Mesenchymal stem cell (in vitro differentiated cells and primary cell): ENCODE data around the gene C1QL1.
A peak's percentile ranks its signal among the peaks of the same experiment; 100 is the strongest.

Experiments
- DNase-seq: peaks from one replicate; pipeline ENCODE4 v3.0.0-alpha.2; 2013
- H2AFZ ChIP-seq: one replicate; pipeline ENCODE4 v1.6.1; 2013; ENCODE audit warnings: low read depth, mild to moderate bottlenecking, control low read depth, inconsistent platforms, low read length, moderate library complexity
- H2AK5ac ChIP-seq: 2 replicates; pipeline ENCODE4 v1.6.1; 2013; ENCODE audit warnings: low read length, moderate library complexity, mild to moderate bottlenecking, inconsistent platforms; ENCODE audit not compliant: severe bottlenecking
- H2BK120ac ChIP-seq: one replicate; pipeline ENCODE4 v1.6.1; 2013; ENCODE audit warnings: low read depth, mild to moderate bottlenecking, inconsistent platforms, low read length, moderate library complexity
- H2BK12ac ChIP-seq, 2 experiments: one replicate each; pipeline ENCODE4 v1.6.1; 2013; ENCODE audit warnings: inconsistent platforms in 2 of 2, low read length in 2 of 2, mild to moderate bottlenecking in 2 of 2, moderate library complexity in 2 of 2, control low read depth in 1 of 2
- H2BK15ac ChIP-seq: one replicate; pipeline ENCODE4 v1.6.1; 2013; ENCODE audit warnings: mild to moderate bottlenecking, low read depth, inconsistent platforms; ENCODE audit not compliant: poor library complexity, severe bottlenecking
- H2BK5ac ChIP-seq: 2 replicates; pipeline ENCODE4 v1.6.1; 2013; ENCODE audit warnings: low read depth, mild to moderate bottlenecking, low read length, control low read depth, inconsistent platforms; ENCODE audit not compliant: poor library complexity, severe bottlenecking
- H3K14ac ChIP-seq, 2 experiments: one replicate each; pipeline ENCODE4 v1.6.1; 2013; ENCODE audit warnings: inconsistent platforms in 2 of 2, low read length in 2 of 2, control low read depth in 1 of 2, mild to moderate bottlenecking in 1 of 2, moderate library complexity in 1 of 2
- H3K18ac ChIP-seq, 2 experiments: one replicate each; pipeline ENCODE4 v1.6.1; 2013; ENCODE audit warnings: inconsistent platforms in 2 of 2, low read length in 2 of 2, control low read depth in 1 of 2, low read depth in 1 of 2, mild to moderate bottlenecking in 1 of 2
- H3K23ac ChIP-seq, 2 experiments: one replicate each; pipeline ENCODE4 v1.6.1; 2013; ENCODE audit warnings: inconsistent platforms in 2 of 2, low read length in 2 of 2, mild to moderate bottlenecking in 2 of 2, moderate library complexity in 2 of 2, control low read depth in 1 of 2
- H3K27ac ChIP-seq: 2 replicates; pipeline ENCODE4 v1.5.1; 2013; ENCODE audit warnings: mild to moderate bottlenecking, moderate library complexity, low read length, control low read depth, inconsistent platforms; ENCODE audit not compliant: poor library complexity, severe bottlenecking
- H3K27me3 ChIP-seq, 2 experiments: 2 replicates each; pipeline versions ENCODE4 v1.6.1 to v1.7.0; 2013; ENCODE audit warnings: low read length in 2 of 2, mild to moderate bottlenecking in 2 of 2, moderate library complexity in 2 of 2, control low read depth in 1 of 2, inconsistent platforms in 1 of 2; ENCODE audit not compliant: control insufficient read depth in 1 of 2, insufficient read depth in 1 of 2
- H3K36me3 ChIP-seq, 2 experiments: 2 replicates each; pipeline versions ENCODE4 v1.6.1 to v1.7.0; 2013; ENCODE audit warnings: low read length in 2 of 2, control low read depth in 1 of 2, inconsistent platforms in 1 of 2, low read depth in 1 of 2, mild to moderate bottlenecking in 1 of 2; ENCODE audit not compliant: insufficient read depth in 2 of 2, control insufficient read depth in 1 of 2
- H3K4ac ChIP-seq, 2 experiments: one replicate each; pipeline ENCODE4 v1.6.1; 2013; ENCODE audit warnings: inconsistent platforms in 2 of 2, low read length in 2 of 2, mild to moderate bottlenecking in 2 of 2, moderate library complexity in 2 of 2, control low read depth in 1 of 2, low read depth in 1 of 2
- H3K4me1 ChIP-seq: 2 replicates; pipeline ENCODE4 v1.6.1; 2013; ENCODE audit warnings: low read depth, low read length, control low read depth; ENCODE audit not compliant: control insufficient read depth, insufficient read depth
- H3K4me2 ChIP-seq: 2 replicates; pipeline ENCODE4 v1.6.1; 2013; ENCODE audit warnings: low read length, mild to moderate bottlenecking, inconsistent platforms; ENCODE audit not compliant: poor library complexity, severe bottlenecking
- H3K4me3 ChIP-seq, 2 experiments: 2 replicates each; pipeline versions ENCODE4 v1.5.1 to v1.7.0; 2013; ENCODE audit warnings: low read length in 2 of 2, mild to moderate bottlenecking in 2 of 2, control low read depth in 1 of 2, low read depth in 1 of 2; ENCODE audit not compliant: insufficient read depth in 1 of 2
- H3K79me1 ChIP-seq: replicated peaks from 2 replicates; pipeline ENCODE4 v1.6.1; 2013; ENCODE audit warnings: mild to moderate bottlenecking, control low read depth, low read length, inconsistent platforms; ENCODE audit not compliant: poor library complexity, severe bottlenecking
- H3K9ac ChIP-seq: 2 replicates; pipeline ENCODE4 v1.7.0; 2013; ENCODE audit warnings: mild to moderate bottlenecking, low read length, moderate library complexity
- H3K9me3 ChIP-seq: 2 replicates; pipeline ENCODE4 v1.7.0; 2013; ENCODE audit warnings: mild to moderate bottlenecking, low read length; ENCODE audit not compliant: control insufficient read depth
- H4K8ac ChIP-seq: one replicate; pipeline ENCODE4 v1.6.1; 2013; ENCODE audit warnings: inconsistent platforms, mild to moderate bottlenecking, low read length, moderate library complexity
- H4K91ac ChIP-seq: one replicate; pipeline ENCODE4 v1.6.1; 2013; ENCODE audit warnings: mild to moderate bottlenecking, low read length, inconsistent platforms
- WGBS: methylation state at CpG from one replicate; pipeline ENCODE4 v1.1.7; 2013; ENCODE audit warnings: mixed read lengths; 5-methylcytosine and 5-hydroxymethylcytosine counted together

The C1QL1 gene

GRCh38 chr17:45013021-45013997, 45.2 kb upstream of the C1QL1 start:
- Histone ChIP-seq H3K9me3 (no peaks in the 10 kb centered on the region), H3K4me3 (peak overlapping the region in 1 of 2 experiments; percentile 32), H2BK5ac (no peak overlapping the region), H4K91ac (no peak overlapping the region), H3K27ac (no peak overlapping the region), H3K79me1 (no peaks in the 10 kb centered on the region), H2AFZ (no peak overlapping the region), H3K4me1 (peaks cover 12% of the 10 kb centered on the region), H3K14ac (no peak overlapping the region), H3K23ac (no peak overlapping the region), H4K8ac (no peak overlapping the region), H2AK5ac (no peak overlapping the region), H3K4me2 (no peak overlapping the region), H3K9ac (peak overlapping the region; percentile 59), H3K4ac (no peak overlapping the region), H3K36me3 (no peaks in the 10 kb centered on the region), H2BK120ac (no peak overlapping the region), H3K18ac (no peak overlapping the region), H3K27me3 (peaks cover 2 to 6% of the 10 kb centered on the region in 2 experiments), H2BK15ac (no peak overlapping the region), H2BK12ac (no peak overlapping the region)
- no peak for DNase-seq
- 80% methylated on average over 17 of the region's 17 CpGs for WGBS

DNA sequence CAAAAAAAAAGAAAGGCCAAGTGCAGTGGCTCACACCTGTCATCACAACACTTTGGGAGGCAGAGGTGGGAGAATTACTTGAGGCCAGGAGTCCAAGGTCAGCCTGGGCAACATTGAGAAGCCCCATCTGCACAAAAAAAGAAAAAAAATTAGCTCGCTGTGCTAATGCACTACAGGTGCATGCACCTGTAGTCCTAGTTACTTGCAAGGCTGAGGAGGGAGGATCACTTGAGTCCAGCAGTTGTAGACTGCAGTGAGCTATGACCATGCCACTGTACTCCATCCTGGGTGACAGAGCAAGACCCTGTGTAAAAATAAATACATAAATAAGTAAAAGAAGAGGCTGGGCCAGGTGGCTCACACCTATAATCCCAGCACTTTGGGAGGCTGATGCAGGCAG, 43.7 kb upstream of the C1QL1 start:
- H3K27ac ChIP-seq = no peak overlapping the region
- H2BK120ac ChIP-seq = no peak overlapping the region
- no peak for DNase-seq
- no peak overlapping the region for H3K23ac ChIP-seq
- H3K18ac ChIP-seq = no peak overlapping the region
- no peak overlapping the region for H4K8ac ChIP-seq
- no peak overlapping the region for H3K9ac ChIP-seq
- no peak overlapping the region for H3K4me3 ChIP-seq
- 91% methylated on average over 1 of the region's 1 CpG for WGBS
- H2BK12ac ChIP-seq = no peak overlapping the region
- no peak overlapping the region for H4K91ac ChIP-seq
- peaks cover 12% of the 10 kb centered on the region for H3K4me1 ChIP-seq
- no peak overlapping the region for H3K4ac ChIP-seq
- H3K4me2 ChIP-seq = no peak overlapping the region
- H3K27me3 ChIP-seq = peaks cover 7 to 20% of the 10 kb centered on the region in 2 experiments
- H3K36me3 ChIP-seq = no peaks in the 10 kb centered on the region
- H3K9me3 ChIP-seq = no peaks in the 10 kb centered on the region
- no peak overlapping the region for H2AFZ ChIP-seq
- H3K79me1 ChIP-seq = no peaks in the 10 kb centered on the region
- H3K14ac ChIP-seq = no peak overlapping the region
- H2BK5ac ChIP-seq = no peak overlapping the region
- no peak overlapping the region for H2BK15ac ChIP-seq
- H2AK5ac ChIP-seq = no peak overlapping the region

GRCh38 chr17:45009676-45010467, 41.8 kb upstream of the C1QL1 start:
- peaks cover 16 to 30% of the 10 kb centered on the region in 2 experiments for H3K27me3 ChIP-seq
- H3K79me1 ChIP-seq = no peaks in the 10 kb centered on the region
- no peak for DNase-seq
- no peak overlapping the region for H2BK5ac ChIP-seq
- no peaks in the 10 kb centered on the region for H3K36me3 ChIP-seq
- H3K4me3 ChIP-seq = no peak overlapping the region
- no peak overlapping the region for H2BK15ac ChIP-seq
- peaks cover 10% of the 10 kb centered on the region for H3K4me1 ChIP-seq
- H2AK5ac ChIP-seq = no peak overlapping the region
- no peak overlapping the region for H3K23ac ChIP-seq
- WGBS = 89% methylated on average over 9 of the region's 13 CpGs
- no peak overlapping the region for H3K4ac ChIP-seq
- H4K91ac ChIP-seq = no peak overlapping the region
- H3K9ac ChIP-seq = no peak overlapping the region
- H3K9me3 ChIP-seq = no peaks in the 10 kb centered on the region
- H3K27ac ChIP-seq = no peak overlapping the region
- no peak overlapping the region for H3K4me2 ChIP-seq
- no peak overlapping the region for H2AFZ ChIP-seq
- H2BK120ac ChIP-seq = no peak overlapping the region
- no peak overlapping the region for H3K14ac ChIP-seq
- no peak overlapping the region for H3K18ac ChIP-seq
- no peak overlapping the region for H4K8ac ChIP-seq
- H2BK12ac ChIP-seq = no peak overlapping the region

DNA sequence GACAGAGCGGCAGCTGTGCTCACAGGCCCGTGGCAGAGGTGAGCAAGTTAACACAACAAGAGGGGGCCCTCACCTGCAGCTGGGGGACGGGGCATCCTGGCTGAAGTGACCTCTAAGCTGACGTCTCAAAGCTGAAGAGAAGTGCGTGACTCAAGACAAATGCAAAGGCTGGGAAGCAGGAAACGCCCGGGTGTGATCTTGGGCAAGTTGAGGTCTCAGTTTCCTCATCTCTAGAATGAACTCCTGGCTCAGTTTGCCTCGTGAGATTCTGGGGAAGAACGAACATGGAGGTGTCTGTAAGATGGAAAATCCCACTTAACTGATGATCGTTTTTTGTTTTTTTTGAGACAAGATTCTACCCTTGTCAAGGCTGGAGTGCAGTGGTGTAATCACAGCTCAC, 40.1 kb upstream of the C1QL1 start:
- 78% methylated on average over 10 of the region's 10 CpGs for WGBS
- H2BK5ac ChIP-seq = no peak overlapping the region
- no peak overlapping the region for H2BK15ac ChIP-seq

More for the DNA sequence above, 40.1 kb upstream of the C1QL1 start:
- H4K8ac ChIP-seq = no peak overlapping the region
- H3K18ac ChIP-seq = no peak overlapping the region
- no peaks in the 10 kb centered on the region for H3K9me3 ChIP-seq
- H3K9ac ChIP-seq = no peak overlapping the region
- H3K14ac ChIP-seq = no peak overlapping the region
- no peak overlapping the region for H3K23ac ChIP-seq
- no peak overlapping the region for H3K4me3 ChIP-seq
- no peak overlapping the region for H2AFZ ChIP-seq
- no peak overlapping the region for H4K91ac ChIP-seq
- no peak overlapping the region for H3K4me2 ChIP-seq
- no peak overlapping the region for H3K4ac ChIP-seq
- H2AK5ac ChIP-seq = no peak overlapping the region
- no peaks in the 10 kb centered on the region for H3K79me1 ChIP-seq
- H3K27ac ChIP-seq = no peak overlapping the region
- DNase-seq = no peak
- H2BK12ac ChIP-seq = no peak overlapping the region
- H3K36me3 ChIP-seq = no peaks in the 10 kb centered on the region
- H3K4me1 ChIP-seq = peaks cover 10% of the 10 kb centered on the region
- peaks cover 26 to 43% of the 10 kb centered on the region in 2 experiments for H3K27me3 ChIP-seq
- no peak overlapping the region for H2BK120ac ChIP-seq
